ENCODE data around the gene SYT1.

DNA sequence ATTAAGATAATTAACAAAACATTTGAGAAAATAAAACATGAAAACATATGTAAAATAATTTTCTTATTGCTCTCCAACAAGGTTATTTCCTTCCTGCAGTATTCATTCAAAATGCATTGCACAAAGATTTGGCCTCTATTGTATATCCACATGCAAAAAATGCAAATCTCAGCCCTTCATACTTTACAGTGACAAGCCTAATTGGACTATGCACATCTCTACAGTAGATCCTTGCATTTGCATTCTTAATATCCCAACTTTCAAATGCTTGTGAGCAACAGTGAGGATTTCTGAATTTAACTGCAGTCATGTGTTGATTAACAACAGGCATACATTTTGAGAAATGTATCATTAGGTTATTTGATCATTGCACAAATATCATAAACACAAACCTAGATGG lies 492.5 kb downstream of the SYT1 start:
- TF ChIP-seq EZH2 (IDR thresholded peaks at IDR 0.05), result no peak
- no peak for TF ChIP-seq POLR2AphosphoS5 (IDR thresholded peaks at IDR 0.05; ENCODE audit: borderline replicate concordance, low read depth, low read length)
- TF ChIP-seq FOXP2 (optimal IDR thresholded peaks at IDR 0.05; ENCODE audit: control extremely low read depth, extremely low read length, insufficient read depth), result no peak
